ENCODE measurements around the gene RABL6.
A peak's percentile ranks its signal among the peaks of the same experiment; 100 is the strongest.

The RABL6 gene

DNA sequence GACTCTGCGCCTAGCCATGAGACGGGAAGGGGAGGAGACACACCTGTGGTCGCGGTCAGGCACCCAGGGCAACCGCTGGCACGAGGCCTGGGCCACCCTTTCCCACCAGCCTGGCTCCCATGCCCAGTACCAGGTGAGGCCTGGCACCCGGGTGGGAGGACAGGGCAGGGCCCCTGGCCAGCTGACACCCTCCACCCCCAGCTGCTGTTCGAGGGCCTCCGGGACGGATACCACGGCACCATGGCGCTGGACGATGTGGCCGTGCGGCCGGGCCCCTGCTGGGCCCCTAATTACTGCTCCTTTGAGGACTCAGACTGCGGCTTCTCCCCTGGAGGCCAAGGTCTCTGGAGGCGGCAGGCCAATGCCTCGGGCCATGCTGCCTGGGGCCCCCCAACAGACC, 49.4 kb downstream of the RABL6 start:
- DNase-seq (ENCODE audit: low read depth) = no peak
- H3K4me3 ChIP-seq (ENCODE audit: control insufficient read depth, low read depth, low read length) = no peak overlapping the region
- TF ChIP-seq, protein P1, sequence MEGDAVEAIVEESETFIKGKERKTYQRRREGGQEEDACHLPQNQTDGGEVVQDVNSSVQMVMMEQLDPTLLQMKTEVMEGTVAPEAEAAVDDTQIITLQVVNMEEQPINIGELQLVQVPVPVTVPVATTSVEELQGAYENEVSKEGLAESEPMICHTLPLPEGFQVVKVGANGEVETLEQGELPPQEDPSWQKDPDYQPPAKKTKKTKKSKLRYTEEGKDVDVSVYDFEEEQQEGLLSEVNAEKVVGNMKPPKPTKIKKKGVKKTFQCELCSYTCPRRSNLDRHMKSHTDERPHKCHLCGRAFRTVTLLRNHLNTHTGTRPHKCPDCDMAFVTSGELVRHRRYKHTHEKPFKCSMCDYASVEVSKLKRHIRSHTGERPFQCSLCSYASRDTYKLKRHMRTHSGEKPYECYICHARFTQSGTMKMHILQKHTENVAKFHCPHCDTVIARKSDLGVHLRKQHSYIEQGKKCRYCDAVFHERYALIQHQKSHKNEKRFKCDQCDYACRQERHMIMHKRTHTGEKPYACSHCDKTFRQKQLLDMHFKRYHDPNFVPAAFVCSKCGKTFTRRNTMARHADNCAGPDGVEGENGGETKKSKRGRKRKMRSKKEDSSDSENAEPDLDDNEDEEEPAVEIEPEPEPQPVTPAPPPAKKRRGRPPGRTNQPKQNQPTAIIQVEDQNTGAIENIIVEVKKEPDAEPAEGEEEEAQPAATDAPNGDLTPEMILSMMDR (conservative IDR thresholded peaks at IDR 0.05; ENCODE audit: control insufficient read depth, insufficient read depth, low read depth, low read length) = no peak

DNA sequence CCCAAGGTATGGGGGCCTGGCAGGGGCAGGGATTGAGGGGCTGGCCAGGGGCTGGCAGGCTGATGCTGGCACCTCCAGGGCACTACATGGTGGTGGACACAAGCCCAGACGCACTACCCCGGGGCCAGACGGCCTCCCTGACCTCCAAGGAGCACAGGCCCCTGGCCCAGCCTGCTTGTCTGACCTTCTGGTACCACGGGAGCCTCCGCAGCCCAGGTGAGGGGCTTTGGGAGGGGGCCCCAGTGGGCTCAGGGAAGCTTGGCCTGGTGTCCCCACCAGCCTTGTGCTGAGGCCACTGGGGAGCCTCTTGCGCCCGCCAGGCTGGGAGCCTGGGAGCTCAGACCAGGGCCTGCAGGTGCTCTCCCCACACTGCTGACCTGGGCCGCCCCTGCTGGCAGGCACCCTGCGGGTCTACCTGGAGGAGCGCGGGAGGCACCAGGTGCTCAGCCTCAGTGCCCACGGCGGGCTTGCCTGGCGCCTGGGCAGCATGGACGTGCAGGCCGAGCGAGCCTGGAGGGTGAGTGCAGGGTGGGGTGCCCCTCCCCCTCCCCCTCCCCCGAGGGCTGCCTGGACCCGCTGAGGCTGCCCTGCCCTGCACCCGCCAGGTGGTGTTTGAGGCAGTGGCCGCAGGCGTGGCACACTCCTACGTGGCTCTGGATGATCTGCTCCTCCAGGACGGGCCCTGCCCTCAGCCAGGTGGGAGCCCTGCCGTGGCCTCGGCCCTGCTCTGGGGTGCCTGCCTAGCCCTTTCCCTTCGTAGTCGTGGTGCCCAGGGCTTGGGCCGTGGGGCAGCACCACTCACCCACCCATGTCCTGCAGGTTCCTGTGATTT, 50.0 kb downstream of the RABL6 start:
- DNase-seq (ENCODE audit: low read depth) = no peak
- TF ChIP-seq, protein P1 (conservative IDR thresholded peaks at IDR 0.05; ENCODE audit: control insufficient read depth, insufficient read depth, low read depth, low read length) = no peak
- no peak overlapping the region for H3K4me3 ChIP-seq (ENCODE audit: control insufficient read depth, low read depth, low read length)

DNA sequence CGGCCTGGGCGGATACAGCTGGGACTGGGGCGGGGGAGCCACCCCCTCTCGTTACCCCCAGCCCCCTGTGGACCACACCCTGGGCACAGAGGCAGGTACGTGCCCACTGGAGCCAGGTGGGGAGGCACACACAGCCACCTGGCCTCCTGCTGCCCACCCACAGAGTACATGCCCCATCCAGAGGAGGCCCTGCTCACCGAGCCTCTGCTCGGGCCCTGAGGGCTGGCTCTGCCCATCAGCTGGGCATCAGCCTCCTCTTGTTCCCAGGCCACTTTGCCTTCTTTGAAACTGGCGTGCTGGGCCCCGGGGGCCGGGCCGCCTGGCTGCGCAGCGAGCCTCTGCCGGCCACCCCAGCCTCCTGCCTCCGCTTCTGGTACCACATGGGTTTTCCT, 50.7 kb downstream of the RABL6 start:
- DNase-seq (ENCODE audit: low read depth) = no peak
- H3K4me3 ChIP-seq (ENCODE audit: control insufficient read depth, low read depth, low read length) = no peak overlapping the region
- TF ChIP-seq, protein P1 (conservative IDR thresholded peaks at IDR 0.05; ENCODE audit: control insufficient read depth, insufficient read depth, low read depth, low read length) = no peak

DNA sequence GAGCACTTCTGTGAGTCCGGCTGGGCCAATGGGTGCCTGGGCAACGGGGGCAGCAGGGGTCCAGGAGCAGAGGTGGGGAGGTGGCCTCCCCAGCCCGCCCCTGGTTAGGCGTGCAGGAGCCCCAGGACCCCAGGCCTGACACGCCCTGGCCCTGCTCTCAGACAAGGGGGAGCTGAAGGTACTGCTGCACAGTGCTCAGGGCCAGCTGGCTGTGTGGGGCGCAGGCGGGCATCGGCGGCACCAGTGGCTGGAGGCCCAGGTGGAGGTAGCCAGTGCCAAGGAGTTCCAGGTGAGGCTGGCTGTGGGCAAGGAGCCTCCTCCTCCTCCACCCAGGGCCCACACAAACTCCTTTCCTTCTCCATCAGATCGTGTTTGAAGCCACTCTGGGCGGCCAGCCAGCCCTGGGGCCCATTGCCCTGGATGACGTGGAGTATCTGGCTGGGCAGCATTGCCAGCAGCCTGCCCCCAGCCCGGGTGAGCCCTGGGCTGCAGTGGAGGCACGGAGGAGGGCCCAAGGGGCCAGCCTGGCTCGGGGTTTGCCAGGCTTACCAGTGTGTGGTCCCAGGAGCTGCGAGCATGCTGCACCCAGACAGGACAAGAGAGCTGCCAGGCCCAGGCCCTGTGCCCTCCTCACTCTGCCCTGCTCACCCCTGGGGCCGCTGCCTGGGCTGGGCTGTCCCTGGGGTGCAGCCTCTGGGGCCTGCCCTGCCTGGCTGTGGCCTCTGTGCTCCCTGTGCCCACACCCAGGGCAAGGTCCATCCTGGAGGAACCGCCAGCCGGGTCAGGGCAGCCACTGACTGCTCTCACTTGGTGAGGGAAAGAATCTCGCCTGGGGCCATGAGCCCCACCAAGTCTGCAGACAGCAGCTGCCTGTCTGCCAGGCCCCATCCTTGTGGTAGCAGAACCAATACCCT, 51.4 kb downstream of the RABL6 start:
- peak; percentile 29 for DNase-seq (ENCODE audit: low read depth)
- TF ChIP-seq, protein P1 (conservative IDR thresholded peaks at IDR 0.05; ENCODE audit: control insufficient read depth, insufficient read depth, low read depth, low read length) = no peak
- no peak overlapping the region for H3K4me3 ChIP-seq (ENCODE audit: control insufficient read depth, low read depth, low read length)

DNA sequence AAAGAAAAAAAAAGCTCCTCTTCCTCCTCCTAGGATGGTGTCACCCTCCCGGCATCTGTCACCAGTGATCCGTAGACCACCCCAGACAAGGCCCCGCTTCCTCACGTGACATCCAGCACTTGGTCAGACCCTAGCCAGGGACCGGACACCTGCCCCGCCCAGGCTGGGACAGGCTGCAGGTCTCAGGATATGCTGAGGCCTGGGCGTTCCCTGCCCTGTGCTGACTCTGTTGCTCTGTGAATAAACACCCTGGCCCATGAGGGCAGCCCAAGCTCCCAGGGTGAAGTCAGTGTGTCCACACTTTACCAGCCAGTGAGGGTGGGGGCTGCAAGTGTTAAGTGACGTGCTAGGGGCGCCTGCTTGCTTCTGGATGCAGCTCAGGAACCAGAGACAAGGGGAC, 52.8 kb downstream of the RABL6 start:
- TF ChIP-seq, protein P1 (conservative IDR thresholded peaks at IDR 0.05; ENCODE audit: control insufficient read depth, insufficient read depth, low read depth, low read length) = no peak
- no peak overlapping the region for H3K4me3 ChIP-seq (ENCODE audit: control insufficient read depth, low read depth, low read length)
- DNase-seq (ENCODE audit: low read depth) = no peak

DNA sequence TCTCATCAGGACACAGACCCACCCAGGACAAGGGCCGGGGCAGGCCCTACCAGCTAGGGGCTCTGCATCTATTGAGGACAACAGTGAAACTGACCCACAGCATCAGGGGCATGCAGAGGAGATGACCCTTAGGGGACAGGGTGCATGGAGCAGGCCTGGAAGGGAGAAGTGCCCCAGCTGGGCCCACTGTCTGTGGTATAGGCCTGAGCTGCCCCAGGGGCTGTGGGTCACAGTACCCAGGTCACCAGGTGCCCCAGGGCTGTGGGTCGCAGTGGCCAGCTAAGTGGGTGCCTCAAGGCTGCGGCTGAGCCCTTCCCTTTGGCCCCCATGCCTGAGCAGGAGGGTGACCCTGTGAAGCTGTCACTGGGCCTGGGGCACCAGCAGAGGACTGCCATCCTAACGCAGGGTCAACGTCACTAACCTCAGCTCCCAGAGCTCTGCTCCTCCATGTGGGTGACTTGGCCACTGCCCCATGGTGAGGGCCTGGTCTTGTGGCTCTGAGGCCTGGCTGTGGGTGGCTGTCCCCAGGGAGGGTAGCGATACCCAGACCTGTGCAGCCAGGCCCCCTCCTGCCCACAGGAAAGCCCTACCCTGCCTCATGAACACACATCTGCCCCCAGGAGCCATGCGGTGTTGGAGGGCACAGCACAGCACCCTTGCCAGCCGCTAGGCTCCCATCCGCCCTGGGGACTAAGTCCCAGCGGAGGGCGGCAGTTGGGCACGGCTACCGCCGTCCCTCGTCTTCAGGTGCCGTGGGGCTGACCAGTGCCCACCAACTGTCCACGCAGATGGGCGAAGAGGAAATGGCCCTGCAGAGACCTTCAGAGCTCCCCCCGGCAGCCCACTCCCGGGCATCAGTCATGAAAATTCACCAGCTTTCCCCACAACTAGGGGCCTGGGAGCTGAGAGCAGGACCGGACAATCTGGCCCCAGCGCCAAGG, 53.5 kb downstream of the RABL6 start:
- no peak for DNase-seq (ENCODE audit: low read depth)
- no peak overlapping the region for H3K4me3 ChIP-seq (ENCODE audit: control insufficient read depth, low read depth, low read length)
- TF ChIP-seq, protein P1 (conservative IDR thresholded peaks at IDR 0.05; ENCODE audit: control insufficient read depth, insufficient read depth, low read depth, low read length) = no peak

Measured in fibroblast of mammary gland (primary cell).